Natural killer cell treated with Interleukin-12 subunit alpha and Interleukin-12 subunit beta and Interleukin-15 and Interleukin-18, amount 100 ng/mL, for 72 hours (primary cell): ENCODE data around the gene TFAP2A. TPM values are rescaled to one million over a fixed set of nuclear protein-coding genes. Genes with fewer than 3 reads are reported as not detected.

ENCODE experiments used
- ATAC-seq, 2 donors: fragments of 150-1000 bp; cut with Tn5 transposase in 1 of 2; sonication (Bioruptor Pico), chemical (Tn5 transposase) in 1 of 2; 2 replicates each; pipeline ENCODE4 v1.10.0; 2021
- DNase-seq: peaks from one replicate; pipeline ENCODE4 v3.0.0; 2022; ENCODE audit warnings: low spot score
- H3K27ac Mint-ChIP-seq, 2 donors: 1 replicate in 1 of 2; 2 replicates in 1 of 2; pipeline ENCODE4 v1.8.0; 2022; ENCODE audit warnings: mixed read lengths in 2 of 2, mild to moderate bottlenecking in 1 of 2, moderate library complexity in 1 of 2
- H3K27me3 Mint-ChIP-seq, 2 donors: 1 replicate in 1 of 2; 2 replicates in 1 of 2; pipeline ENCODE4 v1.8.0; 2022; ENCODE audit warnings: mixed read lengths in 2 of 2
- H3K36me3 Mint-ChIP-seq: one replicate; pipeline ENCODE4 v1.8.0; 2022; ENCODE audit warnings: mixed read lengths
- H3K4me1 Mint-ChIP-seq, 2 donors: 1 replicate in 1 of 2; 2 replicates in 1 of 2; pipeline ENCODE4 v1.8.0; 2022; ENCODE audit warnings: low read depth in 2 of 2, mixed read lengths in 2 of 2, mild to moderate bottlenecking in 1 of 2
- H3K4me3 Mint-ChIP-seq: one replicate; pipeline ENCODE4 v1.8.0; 2022; ENCODE audit warnings: mixed read lengths
- H3K9me3 Mint-ChIP-seq: 2 replicates; pipeline ENCODE4 v1.8.0; 2022; ENCODE audit warnings: mixed read lengths
- total RNA-seq, 2 donors: library from RNA; stranded (reverse); gene quantifications; one replicate each; pipeline ENCODE4 v1.2.3, GENCODE V29; 2022

TFAP2A gene
- total RNA-seq, 2 donors from 2014 or later = 0.07 to 0.31 TPM

- peaks cover 3% of the 10 kb centered on the region for H3K9me3 Mint-ChIP-seq
- H3K27me3 Mint-ChIP-seq = peaks cover 65 to 87% of the 10 kb centered on the region in 2 donors
- H3K36me3 Mint-ChIP-seq = peaks cover 53% of the 10 kb centered on the region
- ATAC-seq (no peak), DNase-seq (no peak)
- H3K4me3 Mint-ChIP-seq = peak overlapping the region; percentile 87
- H3K4me1 Mint-ChIP-seq = peaks cover 34 to 38% of the 10 kb centered on the region in 2 donors
- H3K27ac Mint-ChIP-seq = peak overlapping the region; percentile 43 to 55
These were observed 1.5 kb downstream of the TFAP2A start for GRCh38 chr6:10413262-10413849.

GRCh38 chr6:10412461-10413261 is 2.2 kb downstream of the TFAP2A start:
- Mint-ChIP-seq H3K9me3 (peaks cover 3% of the 10 kb centered on the region), H3K27me3 (peaks cover 62 to 88% of the 10 kb centered on the region in 2 donors), H3K4me1 (peaks cover 34 to 38% of the 10 kb centered on the region in 2 donors), H3K4me3 (peak overlapping the region; percentile 93), H3K27ac (peak overlapping the region; percentile 55 to 81), H3K36me3 (peaks cover 47% of the 10 kb centered on the region)
- ATAC-seq = peak; percentile 60 to 62
- no peak for DNase-seq

GRCh38 chr6:10411971-10412460 is 2.9 kb downstream of the TFAP2A start:
- Mint-ChIP-seq H3K27me3 (peaks cover 58 to 88% of the 10 kb centered on the region in 2 donors), H3K4me3 (peak overlapping the region; percentile 93), H3K9me3 (peaks cover 3% of the 10 kb centered on the region), H3K36me3 (peaks cover 47% of the 10 kb centered on the region), H3K27ac (peak overlapping the region; percentile 14 to 81), H3K4me1 (peaks cover 34 to 38% of the 10 kb centered on the region in 2 donors)
- peak; percentile 80 to 87 for ATAC-seq
- DNase-seq = no peak

- peaks cover 50% of the 10 kb centered on the region for H3K36me3 Mint-ChIP-seq
- ATAC-seq = peak; percentile 17 to 22
- H3K27ac Mint-ChIP-seq = peak overlapping the region; percentile 53 to 81
- peaks cover 34 to 38% of the 10 kb centered on the region in 2 donors for H3K4me1 Mint-ChIP-seq
- no peak for DNase-seq
- H3K9me3 Mint-ChIP-seq = peaks cover 5% of the 10 kb centered on the region
- peaks cover 56 to 91% of the 10 kb centered on the region in 2 donors for H3K27me3 Mint-ChIP-seq
- H3K4me3 Mint-ChIP-seq = peak overlapping the region; percentile 93
These were observed 3.5 kb downstream of the TFAP2A start for GRCh38 chr6:10411131-10411970.

GRCh38 chr6:10410207-10411050 is 4.4 kb downstream of the TFAP2A start:
- H3K27ac Mint-ChIP-seq = peak overlapping the region; percentile 53 to 81
- DNase-seq (no peak), ATAC-seq (no peak)
- peaks cover 55 to 85% of the 10 kb centered on the region in 2 donors for H3K27me3 Mint-ChIP-seq
- H3K36me3 Mint-ChIP-seq = peaks cover 50% of the 10 kb centered on the region
- peaks cover 33 to 38% of the 10 kb centered on the region in 2 donors for H3K4me1 Mint-ChIP-seq
- H3K4me3 Mint-ChIP-seq = peak overlapping the region; percentile 93
- peaks cover 10% of the 10 kb centered on the region for H3K9me3 Mint-ChIP-seq

GRCh38 chr6:10409731-10410206 is 5.1 kb downstream of the TFAP2A start:
- Mint-ChIP-seq H3K36me3 (peaks cover 49% of the 10 kb centered on the region), H3K4me1 (peaks cover 30 to 38% of the 10 kb centered on the region in 2 donors), H3K27me3 (peaks cover 51 to 81% of the 10 kb centered on the region in 2 donors), H3K9me3 (peaks cover 10% of the 10 kb centered on the region), H3K4me3 (peak overlapping the region; percentile 93), H3K27ac (peak overlapping the region in 1 of 2 donors; percentile 53)
- ATAC-seq = no peak
- no peak for DNase-seq

GRCh38 chr6:10409233-10409721 is 5.6 kb downstream of the TFAP2A start:
- DNase-seq = no peak
- H3K27ac Mint-ChIP-seq = no peak overlapping the region

GRCh38 chr6:10408457-10408856 is 6.4 kb downstream of the TFAP2A start:
- Mint-ChIP-seq H3K9me3 (peaks cover 10% of the 10 kb centered on the region), H3K36me3 (peaks cover 42% of the 10 kb centered on the region), H3K27me3 (peaks cover 46 to 70% of the 10 kb centered on the region in 2 donors), H3K27ac (no peak overlapping the region), H3K4me1 (peaks cover 26 to 33% of the 10 kb centered on the region in 2 donors), H3K4me3 (no peak overlapping the region)
- ATAC-seq = no peak
- no peak for DNase-seq

More at GRCh38 chr6:10409233-10409721, 5.6 kb downstream of the TFAP2A start:
- H3K36me3 Mint-ChIP-seq = peaks cover 49% of the 10 kb centered on the region
- no peak for ATAC-seq
- H3K9me3 Mint-ChIP-seq = peaks cover 10% of the 10 kb centered on the region
- peaks cover 48 to 78% of the 10 kb centered on the region in 2 donors for H3K27me3 Mint-ChIP-seq
- H3K4me3 Mint-ChIP-seq = peak overlapping the region; percentile 93
- H3K4me1 Mint-ChIP-seq = peaks cover 26 to 37% of the 10 kb centered on the region in 2 donors

- Mint-ChIP-seq H3K27me3 (peaks cover 40 to 67% of the 10 kb centered on the region in 2 donors), H3K36me3 (peaks cover 42% of the 10 kb centered on the region), H3K27ac (no peak overlapping the region)
These were observed 7.2 kb downstream of the TFAP2A start for GRCh38 chr6:10407674-10408054.

GRCh38 chr6:10407018-10407673 is 7.7 kb downstream of the TFAP2A start:
- peaks cover 42 to 69% of the 10 kb centered on the region in 2 donors for H3K27me3 Mint-ChIP-seq
- peaks cover 22 to 30% of the 10 kb centered on the region in 2 donors for H3K4me1 Mint-ChIP-seq
- DNase-seq (no peak), ATAC-seq (no peak)
- H3K9me3 Mint-ChIP-seq = peaks cover 10% of the 10 kb centered on the region
- H3K36me3 Mint-ChIP-seq = peaks cover 39% of the 10 kb centered on the region
- no peak overlapping the region for H3K27ac Mint-ChIP-seq
- no peak overlapping the region for H3K4me3 Mint-ChIP-seq

More at GRCh38 chr6:10407674-10408054, 7.2 kb downstream of the TFAP2A start:
- Mint-ChIP-seq H3K4me3 (no peak overlapping the region), H3K4me1 (peaks cover 24 to 33% of the 10 kb centered on the region in 2 donors), H3K9me3 (peaks cover 10% of the 10 kb centered on the region)
- no peak for ATAC-seq
- DNase-seq = no peak

- peaks cover 15% of the 10 kb centered on the region for H3K9me3 Mint-ChIP-seq
- DNase-seq (no peak), ATAC-seq (no peak)
- peaks cover 38% of the 10 kb centered on the region for H3K36me3 Mint-ChIP-seq
- H3K27me3 Mint-ChIP-seq = peaks cover 42 to 69% of the 10 kb centered on the region in 2 donors
- no peak overlapping the region for H3K27ac Mint-ChIP-seq
- H3K4me3 Mint-ChIP-seq = no peak overlapping the region
- H3K4me1 Mint-ChIP-seq = peaks cover 16 to 24% of the 10 kb centered on the region in 2 donors
These were observed 8.3 kb downstream of the TFAP2A start for GRCh38 chr6:10406556-10406955.

GRCh38 chr6:10405513-10405900 is 9.4 kb downstream of the TFAP2A start:
- H3K4me1 Mint-ChIP-seq = peaks cover 12 to 15% of the 10 kb centered on the region in 2 donors
- DNase-seq = no peak
- H3K9me3 Mint-ChIP-seq = peaks cover 16% of the 10 kb centered on the region
- peaks cover 34% of the 10 kb centered on the region for H3K36me3 Mint-ChIP-seq
- H3K4me3 Mint-ChIP-seq = peak overlapping the region; percentile 38
- H3K27ac Mint-ChIP-seq = no peak overlapping the region
- H3K27me3 Mint-ChIP-seq = peaks cover 42 to 69% of the 10 kb centered on the region in 2 donors
- ATAC-seq = no peak
